GM12874 (cell line): ENCODE data around the gene SUPT4H1.

Experiments
- CTCF ChIP-seq: IDR thresholded peaks from 2 replicates; pipeline ENCODE4 v1.5.1; 2011; ENCODE audit warnings: low read depth, mild to moderate bottlenecking, control low read depth, low read length, moderate library complexity; ENCODE audit not compliant: insufficient read depth

SUPT4H1 gene

DNA sequence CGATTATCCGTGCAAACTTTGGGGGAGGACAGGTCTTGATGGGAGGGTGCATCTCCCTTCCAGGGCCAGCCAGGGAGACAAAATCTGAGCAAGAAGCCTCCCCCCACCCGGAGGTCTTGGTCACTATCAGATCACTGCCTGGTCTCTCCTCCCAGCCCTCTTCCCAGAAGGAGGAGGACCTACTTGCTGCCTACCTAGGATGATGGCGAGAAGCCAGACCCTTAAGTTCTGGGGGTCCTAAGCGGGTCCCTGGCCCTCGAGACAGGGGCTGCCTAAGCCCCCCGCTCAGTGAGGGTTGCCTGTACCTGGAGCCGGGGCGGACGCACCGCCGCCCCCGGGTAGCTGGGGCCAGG is 28.0 kb downstream of the SUPT4H1 start:
- TF ChIP-seq CTCF: no peak

GRCh38 chr17:58323366-58324055 is 28.5 kb downstream of the SUPT4H1 start:
- TF ChIP-seq CTCF: no peak

DNA sequence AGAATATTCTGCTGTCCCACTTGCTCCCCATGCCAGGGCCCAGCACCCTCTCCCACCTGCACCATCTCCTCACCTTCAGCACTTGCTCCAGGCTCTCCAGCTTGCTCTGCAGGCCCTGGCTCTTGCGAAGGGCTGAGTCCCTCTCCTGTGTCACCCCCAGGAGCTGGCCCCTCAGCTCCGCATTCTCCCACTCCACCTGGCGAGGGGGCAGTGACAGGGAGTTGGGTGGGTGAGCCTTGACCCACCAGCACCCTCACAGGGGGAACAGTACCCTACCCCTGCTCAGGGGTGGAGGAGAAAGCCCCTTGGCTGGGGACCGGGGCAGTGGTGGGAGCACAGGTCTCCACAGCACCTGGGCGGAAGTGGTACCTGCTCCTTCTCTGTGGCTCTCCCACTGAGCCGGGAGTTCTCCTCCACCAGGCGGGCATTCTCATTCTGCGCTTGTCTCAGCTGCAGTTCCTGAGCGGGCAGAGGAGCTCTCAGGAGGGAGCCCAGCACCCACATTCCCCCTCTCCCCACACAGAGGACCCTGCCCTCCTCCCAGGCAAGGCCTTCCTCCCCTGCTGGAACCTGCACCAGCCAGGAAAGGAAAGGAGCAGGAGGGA is 29.3 kb downstream of the SUPT4H1 start:
- no peak for TF ChIP-seq CTCF

DNA sequence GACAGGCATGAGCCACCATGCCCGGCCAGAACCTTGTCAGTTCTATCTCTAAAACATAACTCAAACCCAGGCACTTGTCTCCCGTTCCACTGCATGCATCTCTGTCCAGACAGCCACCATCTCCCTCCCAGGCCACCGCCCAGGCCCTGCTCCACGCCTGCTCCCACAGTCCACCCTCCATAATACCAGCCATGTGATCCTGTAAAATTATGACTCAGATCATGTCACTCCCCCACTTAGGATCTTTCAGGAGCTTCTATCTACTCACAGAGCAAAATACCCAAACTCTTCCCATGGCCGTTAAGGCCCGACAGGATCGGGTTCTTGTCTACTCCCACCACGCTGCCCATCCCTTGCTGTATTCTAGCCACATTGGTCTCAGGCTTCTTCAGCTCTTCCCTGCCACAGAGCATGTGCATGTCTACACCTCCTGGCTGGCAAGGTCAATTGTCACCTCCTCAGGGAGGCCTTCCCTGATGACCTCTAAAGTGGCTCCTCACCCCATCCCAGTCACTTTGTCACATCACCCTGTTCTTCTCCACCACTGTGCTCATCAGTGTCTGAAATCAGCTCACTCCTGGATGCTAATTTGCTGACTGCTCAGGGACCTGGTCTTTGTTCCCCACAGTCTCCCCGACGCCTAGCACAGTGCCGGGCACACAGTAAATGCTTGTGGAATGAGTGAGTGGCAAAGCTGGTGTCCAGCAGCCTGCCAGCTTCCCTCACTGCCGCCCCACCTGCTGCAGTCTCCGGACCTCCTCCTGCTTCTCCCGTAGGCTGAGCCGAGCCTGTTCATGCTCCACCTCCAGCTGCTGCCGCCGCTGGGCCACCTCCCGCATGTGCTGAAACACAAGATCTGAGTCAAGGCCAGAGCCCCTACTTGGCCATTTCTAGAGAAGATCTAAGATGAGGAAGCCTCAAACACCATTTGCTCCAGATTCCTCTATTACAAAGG is 30.2 kb downstream of the SUPT4H1 start:
- no peak for TF ChIP-seq CTCF

DNA sequence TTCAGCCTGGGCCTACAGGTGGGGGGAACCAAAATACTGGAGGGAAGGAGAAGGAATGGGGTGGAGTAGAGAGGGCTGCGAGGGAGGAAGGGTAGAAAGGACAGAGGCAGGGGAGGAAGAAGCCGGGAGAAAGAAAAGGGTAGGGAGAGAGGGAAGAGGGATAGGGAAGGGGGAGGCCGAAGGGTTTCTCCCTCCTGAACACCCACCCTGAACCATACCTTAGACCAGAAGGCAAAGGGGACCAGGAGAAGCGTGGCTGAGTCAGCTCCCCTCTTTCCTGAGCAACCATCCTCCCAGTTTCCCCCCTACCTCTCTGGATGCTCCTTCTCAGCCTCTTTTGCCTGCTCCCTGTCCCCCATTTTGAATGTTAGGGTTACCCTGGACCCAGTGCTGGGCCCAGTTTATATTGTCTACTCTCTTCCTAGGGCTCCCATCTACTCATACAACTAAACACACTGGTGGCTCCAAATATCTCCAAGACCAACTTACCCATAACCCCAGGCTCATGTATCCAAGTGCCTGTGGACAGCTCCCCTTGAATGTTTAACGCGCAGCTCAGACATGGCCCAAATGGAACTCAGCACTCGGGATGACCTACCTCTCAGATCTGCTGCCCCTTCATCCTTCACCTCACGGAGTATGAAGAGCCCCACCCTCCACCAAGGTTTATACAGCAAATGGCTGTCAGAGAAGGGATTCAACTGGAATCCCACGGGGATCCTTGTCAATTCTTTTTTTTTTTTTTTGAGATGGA is 31.3 kb downstream of the SUPT4H1 start:
- TF ChIP-seq CTCF: no peak

DNA sequence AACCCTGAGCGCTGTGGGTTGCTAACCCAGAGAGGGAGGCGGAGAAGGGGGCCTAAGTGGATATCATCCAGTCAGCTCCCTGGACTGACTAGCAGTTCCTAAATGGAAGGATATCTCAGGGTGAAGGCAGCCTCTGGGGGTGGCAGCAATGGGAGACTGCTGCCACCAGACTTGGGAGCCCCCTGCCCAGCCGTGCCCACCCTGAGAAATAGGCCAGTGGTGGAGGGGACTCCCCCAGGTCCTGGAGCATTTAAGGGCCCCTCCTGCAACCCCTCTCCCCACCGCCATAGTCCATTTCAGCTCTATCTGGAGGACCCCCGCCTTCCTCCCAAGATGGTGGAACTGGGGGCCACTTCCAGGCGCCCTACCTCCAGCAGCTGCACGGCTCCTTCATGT is 31.8 kb downstream of the SUPT4H1 start:
- no peak for TF ChIP-seq CTCF
